Suprapubic skin (tissue), 3 donors: ENCODE results near the gene ZNF197.

Source experiments
- CTCF ChIP-seq, 2 donors: fragments of 200-600 bp in 1 of 2; fragments of 450-650 bp in 1 of 2; sonication (generic) in 1 of 2; IDR thresholded peaks; one replicate each; pipeline ENCODE4 v1.5.1; 2016 to 2019; ENCODE audit warnings: antibody characterized with exemption in 2 of 2, mild to moderate bottlenecking in 1 of 2, moderate library complexity in 1 of 2
- POLR2A ChIP-seq, 2 donors: fragments of 450-650 bp; IDR thresholded peaks; one replicate each; pipeline ENCODE4 v1.6.1; 2017; ENCODE audit warnings: antibody characterized with exemption in 2 of 2, mild to moderate bottlenecking in 2 of 2, moderate library complexity in 2 of 2

- TF ChIP-seq CTCF (IDR thresholded peaks at IDR 0.05) (no peak), POLR2A (IDR thresholded peaks at IDR 0.05) (no peak)
Observed at GRCh38 chr3:44666346-44666745, 41.5 kb downstream of the ZNF197 start.
